ENCODE measurements around the gene SMPD1. TPM values are rescaled to one million over a fixed set of nuclear protein-coding genes. Genes with fewer than 3 reads are reported as not detected.

SMPD1 gene
- total RNA-seq, 1 donor = 75.6 TPM

DNA sequence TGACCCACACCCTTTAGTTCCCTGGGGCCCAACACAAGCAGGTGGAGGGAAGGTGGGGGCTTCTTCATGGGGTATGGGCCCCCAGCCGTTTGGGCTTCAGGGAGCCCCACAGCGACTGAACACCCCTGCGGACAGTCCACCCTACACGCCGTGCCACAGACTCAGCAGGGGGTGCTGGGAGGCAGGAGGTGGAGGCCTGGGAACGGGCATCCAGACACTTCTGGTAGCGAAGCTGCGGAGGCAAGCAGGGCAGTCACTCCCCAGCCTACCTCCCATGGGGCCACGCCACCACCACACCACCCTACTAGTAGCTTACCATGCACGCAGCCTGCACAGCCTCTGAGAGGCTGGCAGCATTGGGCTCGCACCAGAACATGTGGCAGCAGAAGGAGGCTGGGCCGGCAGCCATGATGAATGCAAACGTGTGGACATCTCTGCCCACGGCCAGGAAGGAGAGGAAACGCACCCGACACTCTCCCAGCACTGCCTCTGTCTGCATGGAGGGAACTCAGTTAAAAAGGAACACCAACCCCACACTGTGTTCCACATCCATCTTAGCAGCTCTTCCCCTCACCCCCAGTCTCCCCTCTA is 5.3 kb downstream of the SMPD1 start:
- Histone ChIP-seq H4K20me1 (ENCODE audit: insufficient read depth, low read length) (no peaks in the 10 kb centered on the region), H3K27ac (ENCODE audit: low read depth, low read length) (no peak overlapping the region), H3K36me3 (ENCODE audit: insufficient read depth, low read length) (peaks cover 3% of the 10 kb centered on the region), H3K4me1 (ENCODE audit: insufficient read depth, low read length) (peaks cover 18% of the 10 kb centered on the region), H3K9me3 (ENCODE audit: low read depth, low read length) (no peaks in the 10 kb centered on the region), H3K79me2 (ENCODE audit: insufficient read depth, low read length) (peaks cover 15% of the 10 kb centered on the region), H3K27me3 (ENCODE audit: insufficient read depth, low read length) (no peaks in the 10 kb centered on the region), H3K4me2 (ENCODE audit: insufficient read depth, low read length) (no peak overlapping the region), H3K4me3 (ENCODE audit: insufficient read depth, low read length) (no peak overlapping the region), H2AFZ (ENCODE audit: low read length) (no peak overlapping the region)
- no peak for DNase-seq (ENCODE audit: insufficient read length, low spot score, missing footprints)
- TF ChIP-seq, protein P1, sequence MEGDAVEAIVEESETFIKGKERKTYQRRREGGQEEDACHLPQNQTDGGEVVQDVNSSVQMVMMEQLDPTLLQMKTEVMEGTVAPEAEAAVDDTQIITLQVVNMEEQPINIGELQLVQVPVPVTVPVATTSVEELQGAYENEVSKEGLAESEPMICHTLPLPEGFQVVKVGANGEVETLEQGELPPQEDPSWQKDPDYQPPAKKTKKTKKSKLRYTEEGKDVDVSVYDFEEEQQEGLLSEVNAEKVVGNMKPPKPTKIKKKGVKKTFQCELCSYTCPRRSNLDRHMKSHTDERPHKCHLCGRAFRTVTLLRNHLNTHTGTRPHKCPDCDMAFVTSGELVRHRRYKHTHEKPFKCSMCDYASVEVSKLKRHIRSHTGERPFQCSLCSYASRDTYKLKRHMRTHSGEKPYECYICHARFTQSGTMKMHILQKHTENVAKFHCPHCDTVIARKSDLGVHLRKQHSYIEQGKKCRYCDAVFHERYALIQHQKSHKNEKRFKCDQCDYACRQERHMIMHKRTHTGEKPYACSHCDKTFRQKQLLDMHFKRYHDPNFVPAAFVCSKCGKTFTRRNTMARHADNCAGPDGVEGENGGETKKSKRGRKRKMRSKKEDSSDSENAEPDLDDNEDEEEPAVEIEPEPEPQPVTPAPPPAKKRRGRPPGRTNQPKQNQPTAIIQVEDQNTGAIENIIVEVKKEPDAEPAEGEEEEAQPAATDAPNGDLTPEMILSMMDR (IDR thresholded peaks at IDR 0.05; ENCODE audit: extremely low read depth, low read depth, low read length) = no peak

DNA sequence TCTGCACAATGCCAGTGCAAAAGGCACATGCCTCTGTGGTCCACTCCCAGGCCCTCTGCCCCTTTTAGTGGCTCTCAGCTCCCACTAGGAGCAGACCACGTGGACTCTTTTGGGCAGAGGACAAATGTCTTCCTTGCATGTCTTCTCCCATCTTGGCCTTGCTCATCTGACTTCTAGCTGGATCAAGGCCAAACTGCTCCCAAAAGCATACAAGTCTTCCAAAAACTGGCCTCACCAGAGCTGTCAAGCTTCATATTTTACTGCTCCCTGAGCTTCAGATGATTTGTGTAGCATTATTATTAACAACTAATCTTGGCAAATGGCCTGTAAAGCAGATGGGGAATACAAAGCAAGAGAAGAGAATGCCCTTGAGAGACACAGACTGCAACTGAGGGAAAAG is 6.9 kb downstream of the SMPD1 start:
- no peak overlapping the region for H3K4me3 ChIP-seq (ENCODE audit: insufficient read depth, low read length)
- TF ChIP-seq, protein P1 (IDR thresholded peaks at IDR 0.05; ENCODE audit: extremely low read depth, low read depth, low read length) = no peak
- H4K20me1 ChIP-seq (ENCODE audit: insufficient read depth, low read length) = no peaks in the 10 kb centered on the region
- H3K4me2 ChIP-seq (ENCODE audit: insufficient read depth, low read length) = peak overlapping the region; percentile 41
- peaks cover 12% of the 10 kb centered on the region for H3K4me1 ChIP-seq (ENCODE audit: insufficient read depth, low read length)
- H3K79me2 ChIP-seq (ENCODE audit: insufficient read depth, low read length) = peaks cover 4% of the 10 kb centered on the region
- no peaks in the 10 kb centered on the region for H3K27me3 ChIP-seq (ENCODE audit: insufficient read depth, low read length)
- H3K9me3 ChIP-seq (ENCODE audit: low read depth, low read length) = no peaks in the 10 kb centered on the region
- H3K27ac ChIP-seq (ENCODE audit: low read depth, low read length) = no peak overlapping the region
- H3K36me3 ChIP-seq (ENCODE audit: insufficient read depth, low read length) = peaks cover 3% of the 10 kb centered on the region
- H2AFZ ChIP-seq (ENCODE audit: low read length) = no peak overlapping the region
- peak; percentile 91 for DNase-seq (ENCODE audit: insufficient read length, low spot score, missing footprints)

DNA sequence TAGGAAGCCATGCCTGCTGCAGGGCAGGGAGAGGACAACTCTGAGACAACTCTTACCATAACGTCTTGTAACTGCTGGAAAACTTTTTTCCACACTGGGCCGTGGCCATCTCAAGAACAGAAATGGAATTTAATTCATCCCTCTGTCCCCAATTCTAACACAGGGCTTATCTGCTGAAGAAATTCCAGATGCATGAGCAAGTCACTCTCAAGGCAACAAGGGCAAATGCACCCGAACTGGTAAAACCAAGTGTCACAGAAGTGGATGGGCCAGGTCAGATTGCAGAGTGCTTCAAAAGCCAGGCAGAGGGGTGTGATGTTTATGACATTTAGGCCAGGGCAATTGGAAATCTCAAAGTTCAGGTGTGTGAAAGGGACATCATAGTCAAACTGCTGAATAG is 7.4 kb downstream of the SMPD1 start:
- no peak overlapping the region for H3K4me3 ChIP-seq (ENCODE audit: insufficient read depth, low read length)
- H3K4me2 ChIP-seq (ENCODE audit: insufficient read depth, low read length) = peak overlapping the region; percentile 41
- no peak overlapping the region for H3K27ac ChIP-seq (ENCODE audit: low read depth, low read length)
- peaks cover 12% of the 10 kb centered on the region for H3K4me1 ChIP-seq (ENCODE audit: insufficient read depth, low read length)
- H2AFZ ChIP-seq (ENCODE audit: low read length) = no peak overlapping the region
- no peak for DNase-seq (ENCODE audit: insufficient read length, low spot score, missing footprints)
- H4K20me1 ChIP-seq (ENCODE audit: insufficient read depth, low read length) = no peaks in the 10 kb centered on the region
- no peaks in the 10 kb centered on the region for H3K27me3 ChIP-seq (ENCODE audit: insufficient read depth, low read length)
- TF ChIP-seq, protein P1 (IDR thresholded peaks at IDR 0.05; ENCODE audit: extremely low read depth, low read depth, low read length) = no peak
- no peaks in the 10 kb centered on the region for H3K9me3 ChIP-seq (ENCODE audit: low read depth, low read length)
- H3K79me2 ChIP-seq (ENCODE audit: insufficient read depth, low read length) = peaks cover 3% of the 10 kb centered on the region
- H3K36me3 ChIP-seq (ENCODE audit: insufficient read depth, low read length) = peaks cover 3% of the 10 kb centered on the region

DNA sequence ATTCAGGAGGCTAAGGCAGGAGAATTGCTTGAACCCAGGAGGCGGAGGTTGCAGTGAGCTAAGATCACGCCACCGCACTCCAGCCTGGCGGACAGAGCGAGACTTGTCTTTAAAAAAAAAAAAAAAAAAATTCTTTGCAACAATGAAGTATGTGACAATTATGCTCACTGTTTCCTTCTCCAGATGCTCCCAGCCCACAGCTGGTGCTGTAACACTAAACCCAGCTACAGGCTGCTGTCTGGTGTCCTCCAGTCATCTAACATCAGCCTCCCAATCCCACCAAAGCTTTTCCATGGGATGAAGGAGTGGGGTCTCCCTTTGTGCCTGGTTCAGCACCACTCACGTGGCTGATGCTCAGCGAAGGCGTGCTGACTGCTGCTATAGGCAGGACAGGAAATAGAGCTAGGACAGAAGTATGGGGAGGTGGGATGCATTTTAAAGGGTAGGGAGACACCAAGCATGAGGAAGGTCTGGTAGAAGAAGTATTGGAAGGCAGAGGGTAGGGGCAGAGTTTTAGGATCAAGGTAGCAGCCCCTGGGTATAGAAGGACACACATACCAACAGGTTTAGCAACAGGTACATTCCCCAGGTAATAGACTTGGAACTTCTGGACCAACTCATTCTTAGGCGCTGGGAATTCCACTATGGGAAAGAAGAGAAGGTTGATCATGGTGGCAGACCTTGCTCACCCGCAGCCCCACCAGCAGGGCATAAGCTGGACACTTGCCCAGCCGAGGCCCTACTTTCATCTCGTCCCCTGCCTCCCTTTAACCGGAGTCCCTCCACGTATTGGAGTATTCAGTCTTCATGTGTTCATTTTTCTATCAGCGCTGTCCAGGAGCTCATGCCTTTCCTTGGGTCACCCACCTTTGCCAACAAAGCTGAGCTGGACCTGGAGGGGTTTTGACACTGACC is 10.4 kb downstream of the SMPD1 start:
- no peak overlapping the region for H2AFZ ChIP-seq (ENCODE audit: low read length)
- no peaks in the 10 kb centered on the region for H3K79me2 ChIP-seq (ENCODE audit: insufficient read depth, low read length)
- peaks cover 12% of the 10 kb centered on the region for H3K4me1 ChIP-seq (ENCODE audit: insufficient read depth, low read length)
- no peaks in the 10 kb centered on the region for H3K9me3 ChIP-seq (ENCODE audit: low read depth, low read length)
- H3K27ac ChIP-seq (ENCODE audit: low read depth, low read length) = no peak overlapping the region
- no peak overlapping the region for H3K4me3 ChIP-seq (ENCODE audit: insufficient read depth, low read length)
- no peak overlapping the region for H3K4me2 ChIP-seq (ENCODE audit: insufficient read depth, low read length)
- no peak for DNase-seq (ENCODE audit: insufficient read length, low spot score, missing footprints)
- no peaks in the 10 kb centered on the region for H3K36me3 ChIP-seq (ENCODE audit: insufficient read depth, low read length)
- H4K20me1 ChIP-seq (ENCODE audit: insufficient read depth, low read length) = peaks cover 15% of the 10 kb centered on the region
- TF ChIP-seq, protein P1 (IDR thresholded peaks at IDR 0.05; ENCODE audit: extremely low read depth, low read depth, low read length) = no peak
- no peaks in the 10 kb centered on the region for H3K27me3 ChIP-seq (ENCODE audit: insufficient read depth, low read length)

Data from osteoblast (primary cell).